KBM-7 (cell line): ENCODE data around the gene MMD2.
A peak's percentile ranks its signal among the peaks of the same experiment; 100 is the strongest.

Source experiments
- DNase-seq: peaks from one replicate; pipeline ENCODE4 v3.0.0-alpha.2; 2015
- in situ Hi-C: fragments of 300-500 bp; cut with MboI; formaldehyde crosslinking; loops from 2 replicates; pipeline ENCODE4 v1.14.3; 2020; ENCODE audit warnings: low sequenced_read_pairs, low pct_unique_long_range_greater_than_20kb, mixed read lengths

MMD2 gene

GRCh38 chr7:4960363-4960762, 1.4 kb upstream of the MMD2 start:
- no peak for DNase-seq
- in situ Hi-C loops: no loop called here

DNA sequence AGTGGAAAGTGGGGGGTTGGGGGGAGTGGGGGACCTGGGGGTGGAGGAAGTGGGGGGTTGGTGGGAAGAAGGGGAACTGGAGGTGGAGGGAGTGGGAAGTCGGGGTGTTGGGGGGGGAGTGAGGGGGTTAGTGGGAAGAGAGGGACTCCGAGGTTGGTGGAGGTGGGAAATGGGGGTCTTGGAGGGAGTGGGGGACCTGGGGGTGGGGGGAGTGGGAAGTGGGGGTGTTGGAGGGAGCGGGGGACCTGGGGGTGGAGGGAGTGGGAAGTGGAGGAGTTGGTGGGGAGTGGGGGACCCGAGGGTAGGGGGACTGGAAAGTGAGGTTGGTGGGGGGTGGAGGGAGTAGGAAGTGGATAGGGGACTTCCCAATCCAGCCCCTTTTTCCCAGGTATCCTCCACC, 906 bp upstream of the MMD2 start:
- no peak for DNase-seq
- in situ Hi-C loops: no loop called here

DNA sequence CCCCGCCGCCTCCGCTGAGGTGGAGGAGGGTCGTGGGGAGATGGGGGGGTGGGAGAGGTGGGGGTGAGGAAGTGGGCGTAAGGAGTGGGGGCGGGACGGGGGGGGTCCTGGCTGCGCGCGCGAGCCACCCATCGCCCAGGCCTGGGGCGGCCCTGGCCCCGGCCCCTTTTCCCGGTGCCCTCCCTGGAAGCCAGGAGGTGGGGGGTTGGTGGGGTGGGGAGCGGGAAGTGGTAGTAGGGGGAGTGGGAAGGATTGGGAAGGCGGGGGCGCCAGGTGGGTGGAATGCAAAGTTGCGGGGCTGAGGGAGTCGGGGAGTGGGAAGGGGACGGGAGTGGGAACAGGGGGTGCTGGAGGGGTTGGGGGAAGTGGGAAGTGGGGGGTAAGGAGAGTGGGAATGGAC, 319 bp upstream of the MMD2 start:
- in situ Hi-C loops: no loop called here
- DNase-seq: no peak

GRCh38 chr7:4957847-4958476, 1.0 kb downstream of the MMD2 start:
- in situ Hi-C loops: no loop called here
- no peak for DNase-seq

- DNase-seq: peak; percentile 65
Measured at GRCh38 chr7:4951903-4952636, 6.9 kb downstream of the MMD2 start.

DNA sequence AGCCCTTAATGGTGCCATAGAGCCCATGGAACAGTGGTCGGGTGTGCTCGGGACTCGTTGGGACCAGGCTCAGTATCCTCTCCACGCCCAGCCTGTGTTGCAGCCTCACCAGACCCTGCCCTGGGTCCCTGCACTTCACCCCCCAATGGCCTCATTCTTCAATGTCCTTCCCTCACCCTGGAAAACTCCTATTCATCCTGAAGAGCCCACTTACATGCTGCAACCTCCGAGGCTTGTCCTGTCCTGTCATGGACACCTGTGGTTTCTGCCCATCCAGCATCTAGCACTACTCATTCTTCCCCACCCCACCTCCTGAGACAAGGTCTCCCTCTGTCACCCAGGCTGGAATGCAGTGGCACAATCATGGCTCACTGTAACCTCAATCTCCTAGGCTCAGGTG, 7.7 kb downstream of the MMD2 start:
- in situ Hi-C loops: no loop called here
- no peak for DNase-seq

More at GRCh38 chr7:4951903-4952636, 6.9 kb downstream of the MMD2 start:
- in situ Hi-C loops: no loop called here

GRCh38 chr7:4948402-4948801, 10.6 kb downstream of the MMD2 start:
- DNase-seq: no peak
- in situ Hi-C loops: no loop called here

GRCh38 chr7:4945949-4946348, 13.0 kb downstream of the MMD2 start:
- no peak for DNase-seq
- in situ Hi-C loops: no loop called here

DNA sequence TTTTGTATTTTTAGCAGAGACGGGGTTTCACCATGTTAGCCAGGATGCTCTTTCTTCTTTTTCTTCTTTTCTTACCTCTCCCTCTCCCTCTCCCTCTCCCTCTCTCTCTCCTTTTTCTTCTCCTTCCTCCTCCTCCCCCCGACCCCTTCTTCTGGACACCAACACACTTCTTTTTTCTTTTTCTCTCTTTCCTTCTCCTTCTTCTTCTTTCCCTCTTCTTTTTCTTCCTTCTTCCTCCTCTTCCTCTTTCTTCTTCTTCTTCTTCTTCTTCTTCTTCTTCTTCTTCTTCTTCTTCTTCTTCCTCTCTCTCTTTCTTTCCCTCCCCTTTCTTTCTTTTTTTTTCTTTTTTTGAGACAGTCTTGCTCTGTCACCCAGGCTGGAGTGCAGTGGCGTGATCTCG, 14.0 kb downstream of the MMD2 start:
- in situ Hi-C loops: no loop called here
- DNase-seq: no peak

- DNase-seq: no peak
- in situ Hi-C loops: no loop called here
Measured at GRCh38 chr7:4943297-4943696, 15.7 kb downstream of the MMD2 start.

DNA sequence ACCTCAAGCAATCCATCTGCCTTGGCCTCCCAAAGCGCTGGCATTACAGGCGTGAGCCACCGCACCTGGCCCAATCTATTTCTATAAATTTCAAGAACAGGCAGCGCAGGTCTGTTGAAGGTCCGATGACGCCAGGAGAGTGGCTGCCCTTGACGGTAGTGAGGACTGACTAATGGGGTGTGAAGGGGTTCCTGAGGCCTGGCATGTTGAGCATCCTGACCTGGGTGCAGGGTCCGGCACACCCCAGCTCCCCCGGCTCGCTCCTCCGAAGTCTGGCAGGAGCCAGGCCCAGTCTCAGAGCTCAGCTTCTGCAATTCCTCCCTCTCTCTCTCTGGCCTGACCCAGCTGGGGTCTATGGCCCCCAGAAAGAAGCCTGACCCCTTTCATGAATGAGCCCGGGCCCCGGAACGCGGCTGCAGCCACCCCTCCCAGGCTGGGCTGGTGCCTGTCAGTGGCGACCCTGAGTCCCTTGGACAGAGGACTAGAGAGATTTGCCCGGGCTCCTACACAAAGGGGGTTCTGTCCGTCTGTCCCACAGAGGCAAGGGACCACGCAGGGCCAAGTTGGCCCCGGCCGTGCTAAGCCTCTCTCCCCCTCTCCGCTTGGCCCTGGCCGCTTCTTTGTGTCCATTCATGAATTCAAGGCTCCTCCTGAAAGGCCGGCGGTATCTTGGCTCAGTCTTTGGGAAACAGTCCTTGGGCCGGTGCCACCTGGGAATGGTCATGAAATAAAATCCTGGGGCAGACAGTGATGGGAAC, 18.8 kb downstream of the MMD2 start:
- DNase-seq: no peak
- in situ Hi-C loops: no loop called here

DNA sequence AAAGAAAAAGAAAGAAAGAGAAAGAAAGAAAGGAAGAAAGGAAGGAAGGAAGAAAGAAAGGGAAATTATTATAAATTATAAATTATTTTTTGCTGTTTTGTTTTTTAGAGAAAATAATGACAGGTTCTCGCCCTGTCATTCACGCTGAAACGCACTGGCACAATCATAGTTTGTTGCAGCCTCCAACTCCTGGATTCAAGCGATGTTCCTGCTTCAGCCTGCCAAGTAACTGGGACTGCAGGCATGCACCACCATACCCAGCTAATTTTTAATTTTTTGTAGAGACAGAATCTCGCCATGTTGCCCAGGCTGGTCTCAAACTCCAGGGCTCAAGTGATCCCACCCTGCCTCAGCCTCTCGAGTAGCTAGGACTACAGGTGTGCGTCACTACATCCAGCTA, 21.6 kb downstream of the MMD2 start:
- in situ Hi-C loops: no loop called here
- DNase-seq: no peak

GRCh38 chr7:4934419-4935025, 24.5 kb downstream of the MMD2 start:
- no peak for DNase-seq
- in situ Hi-C loops: no loop called here

- DNase-seq: no peak
Measured at GRCh38 chr7:4931943-4932342, 27.0 kb downstream of the MMD2 start.

GRCh38 chr7:4929005-4929404, 30.0 kb downstream of the MMD2 start:
- no peak for DNase-seq
- in situ Hi-C loops: no loop called here

More at GRCh38 chr7:4931943-4932342, 27.0 kb downstream of the MMD2 start:
- in situ Hi-C loops: no loop called here

DNA sequence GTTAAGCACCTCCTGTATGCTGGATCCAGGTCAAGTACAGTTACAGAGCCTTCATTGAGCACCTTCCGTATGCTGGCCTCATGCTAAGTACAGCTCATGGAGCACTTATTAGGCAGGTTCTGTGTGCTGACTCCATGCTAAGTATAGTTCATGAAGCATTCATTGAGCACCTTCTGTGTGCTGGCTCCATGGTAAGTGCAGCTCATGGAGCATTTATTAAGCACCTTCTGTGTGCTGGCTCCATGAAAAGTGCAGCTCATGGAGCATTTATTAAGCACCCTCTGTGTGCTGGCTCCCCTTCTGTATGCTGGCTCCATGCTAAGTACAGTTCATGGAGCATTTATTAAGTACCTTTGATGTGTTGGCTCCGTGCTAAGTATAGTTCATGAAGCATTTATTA, 30.5 kb downstream of the MMD2 start:
- in situ Hi-C loops: no loop called here
- no peak for DNase-seq

GRCh38 chr7:4919969-4920766, 38.8 kb downstream of the MMD2 start:
- in situ Hi-C loops: no loop called here
- no peak for DNase-seq

DNA sequence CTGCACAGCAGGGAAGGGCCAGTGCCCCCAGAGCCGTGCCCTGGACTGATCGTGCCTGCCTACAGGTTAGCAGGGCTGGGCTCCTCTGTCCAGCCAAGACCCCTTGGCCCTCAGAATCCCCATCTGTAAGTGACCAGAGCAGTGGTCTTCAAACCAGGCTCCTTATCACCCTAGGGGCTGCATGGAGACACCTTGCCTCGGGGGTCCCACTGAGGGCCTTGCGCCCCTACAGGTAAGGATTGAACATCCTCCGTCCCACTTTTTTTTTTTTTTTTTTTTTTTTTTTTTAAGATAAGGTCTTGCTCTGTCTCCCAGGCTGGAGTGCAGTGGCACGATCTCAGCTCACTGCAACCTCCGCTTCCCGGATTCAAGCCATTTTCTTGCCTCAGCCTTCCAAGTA, 42.9 kb downstream of the MMD2 start:
- in situ Hi-C loops: no loop called here
- DNase-seq: no peak

GRCh38 chr7:4911111-4911828, 47.7 kb downstream of the MMD2 start:
- DNase-seq: no peak
- in situ Hi-C loops: no loop called here
